ENCODE data around the gene ACTR3.

DNA sequence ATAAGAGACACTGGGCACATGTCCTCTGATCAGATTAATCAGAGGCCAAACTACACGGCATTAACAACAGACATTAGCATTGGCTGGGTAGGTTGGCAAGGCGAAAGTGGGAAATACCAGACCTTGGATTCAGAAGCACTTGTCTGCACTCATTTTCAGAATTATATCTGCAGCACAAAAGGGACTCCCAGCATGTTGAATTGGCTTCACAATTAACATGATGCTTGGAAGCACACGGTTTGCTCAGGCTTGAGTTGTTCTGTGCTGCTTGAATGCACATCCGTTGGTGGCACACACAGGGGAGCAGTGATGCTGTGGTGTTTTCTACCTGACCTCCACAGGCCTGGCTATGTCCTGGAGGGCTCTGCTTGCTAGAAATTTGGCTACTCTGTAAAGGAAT lies 83.9 kb downstream of the ACTR3 start:
- TF ChIP-seq POLR2A (IDR thresholded peaks at IDR 0.05; ENCODE audit: control extremely low read depth in 1 of 2, low read depth in 2 of 2, low read length in 2 of 2): no peak
- no peak for TF ChIP-seq CTCF (IDR thresholded peaks at IDR 0.05; ENCODE audit: control extremely low read depth in 1 of 3, insufficient read depth in 1 of 3, low read depth in 1 of 3, low read length in 3 of 3)
- TF ChIP-seq POU5F1 (IDR thresholded peaks at IDR 0.05; ENCODE audit: low read depth, low read length): no peak
- TF ChIP-seq MAFK (IDR thresholded peaks at IDR 0.05; ENCODE audit: low read depth, low read length): no peak
- TF ChIP-seq EP300 (IDR thresholded peaks at IDR 0.05; ENCODE audit: borderline replicate concordance in 1 of 2, low read depth in 2 of 2, low read length in 2 of 2): no peak
